ENCODE results near the gene PIK3R1. TPM values are rescaled to one million over a fixed set of nuclear protein-coding genes. Genes with fewer than 3 reads are reported as not detected.

The PIK3R1 gene
- total RNA-seq, 1 experiment from 2014 or later: 11.3 TPM

GRCh38 chr5:68273717-68274409, 58.3 kb downstream of the PIK3R1 start:
- Histone ChIP-seq H3K18ac (ENCODE audit: insufficient read length, low read depth, low read length) (no peak overlapping the region), H3K4me1 (ENCODE audit: insufficient read depth, low read length) (no peaks in the 10 kb centered on the region; the same call in 1 of the 2 replicates), H3K4me2 (ENCODE audit: insufficient read depth, insufficient read length, low read length) (no peak overlapping the region), H4K91ac (ENCODE audit: insufficient read length, low read depth, low read length) (no peak overlapping the region), H3K23me2 (ENCODE audit: insufficient read length, low read depth, low read length, poor library complexity, severe bottlenecking) (no peaks in the 10 kb centered on the region), H3K27ac (ENCODE audit: insufficient read length, low read depth, low read length) (no peak overlapping the region), H3K79me2 (ENCODE audit: insufficient read depth, low read length) (no peaks in the 10 kb centered on the region), H3K9ac (ENCODE audit: extremely low read depth, insufficient read length, low read length) (no peak overlapping the region), H2AFZ (ENCODE audit: low read length) (no peak overlapping the region), H2AK5ac (ENCODE audit: insufficient read length, low read length) (no peak overlapping the region), H4K20me1 (ENCODE audit: control insufficient read depth, insufficient read depth, insufficient read length) (no peaks in the 10 kb centered on the region), H3K4ac (ENCODE audit: low read depth, low read length) (no peak overlapping the region), H2BK15ac (ENCODE audit: low read depth, low read length) (no peak overlapping the region), H2BK120ac (ENCODE audit: low read depth, low read length, poor library complexity, severe bottlenecking) (no peak overlapping the region), H3K23ac (ENCODE audit: insufficient read length, low read depth, low read length) (no peak overlapping the region), H3K14ac (ENCODE audit: insufficient read depth, low read length) (no peak overlapping the region), H3K79me1 (ENCODE audit: insufficient read depth, low read depth, low read length, poor library complexity, severe bottlenecking) (no peaks in the 10 kb centered on the region), H3T11ph (ENCODE audit: low read length) (no peak overlapping the region), H3K27me3 (ENCODE audit: insufficient read depth, low read length) (no peaks in the 10 kb centered on the region), H4K8ac (replicated peaks; ENCODE audit: insufficient read length, low read depth, low read length) (no peak overlapping the region), H3K56ac (ENCODE audit: insufficient read length, low read depth, low read length) (no peak overlapping the region), H4K5ac (ENCODE audit: insufficient read length, low read depth, low read length) (no peak overlapping the region), H3K9me3 (ENCODE audit: control insufficient read depth, low read depth, low read length) (no peaks in the 10 kb centered on the region), H2BK5ac (ENCODE audit: insufficient read length, low read length) (no peak overlapping the region), H2BK12ac (ENCODE audit: insufficient read length, low read depth, low read length) (no peak overlapping the region), H2BK20ac (ENCODE audit: low read depth, low read length, poor library complexity, severe bottlenecking) (no peak overlapping the region)
- Mint-ChIP-seq H3K27ac (peak overlapping the region in 2 of 3 experiments; percentile 17 to 72; a peak in 3 of 7 replicates), H3K27me3 (ENCODE audit: low read depth) (no peaks in the 10 kb centered on the region), H3K9me3 (no peaks in the 10 kb centered on the region), H3K4me3 (no peak overlapping the region), H3K36me3 (ENCODE audit: insufficient read depth in 1 of 3, low read depth in 3 of 3) (no peaks in the 10 kb centered on the region; a peak in 2 of 7 replicates), H3K4me1 (peaks cover 7% of the 10 kb centered on the region in 2 experiments)
- TF ChIP-seq CTCF (conservative IDR thresholded peaks at IDR 0.05): no peak
- no CpG with 5 or more reads among the region's 3 CpGs for WGBS (ENCODE audit: extremely low coverage, insufficient read length, low lambda C conversion rate)
- DNase-seq: no peak

All from H9 (cell line).